Mesendoderm (in vitro differentiated cells): ENCODE measurements around the gene TMCO5A.
A peak's percentile ranks its signal among the peaks of the same experiment; 100 is the strongest.
"Not testable (repeated sequence)": the region's sequence is repeated elsewhere in the genome, so short reads cannot be mapped to it uniquely, and the experiment has no call there.

Experiments
- DNase-seq: peaks from one replicate; pipeline ENCODE4 v3.0.0; 2013
- H2AK5ac ChIP-seq: 2 replicates; pipeline ENCODE4 v1.6.1; 2013; ENCODE audit warnings: low read length, inconsistent platforms
- H2BK120ac ChIP-seq: 2 replicates; pipeline ENCODE4 v1.6.1; 2013; ENCODE audit warnings: low read depth, mild to moderate bottlenecking, low read length, moderate library complexity, mixed read lengths
- H2BK15ac ChIP-seq: replicated peaks from 2 replicates; pipeline ENCODE4 v1.6.1; 2013; ENCODE audit warnings: low read depth, mild to moderate bottlenecking, moderate library complexity
- H2BK5ac ChIP-seq: 2 replicates; pipeline ENCODE4 v1.6.1; 2013; ENCODE audit warnings: low read length, inconsistent platforms
- H3K18ac ChIP-seq: 2 replicates; pipeline ENCODE4 v1.6.1; 2013; ENCODE audit warnings: mild to moderate bottlenecking, low read length, mixed read lengths
- H3K23ac ChIP-seq: one replicate; pipeline ENCODE4 v1.6.1; 2013; ENCODE audit warnings: low read length
- H3K27ac ChIP-seq: 2 replicates; pipeline ENCODE4 v1.5.1; 2013; ENCODE audit warnings: low read depth, mild to moderate bottlenecking, inconsistent platforms, low read length, moderate library complexity
- H3K27me3 ChIP-seq: 2 replicates; pipeline ENCODE4 v1.6.1; 2013; ENCODE audit warnings: low read length, control low read depth, mild to moderate bottlenecking, inconsistent platforms; ENCODE audit not compliant: insufficient read depth, poor library complexity
- H3K36me3 ChIP-seq: 2 replicates; pipeline ENCODE4 v1.6.1; 2013; ENCODE audit warnings: low read length, inconsistent platforms; ENCODE audit not compliant: control insufficient read depth, insufficient read depth
- H3K4ac ChIP-seq: one replicate; pipeline ENCODE4 v1.6.1; 2013; ENCODE audit warnings: low read depth, mild to moderate bottlenecking, low read length, moderate library complexity
- H3K4me1 ChIP-seq: 2 replicates; pipeline ENCODE4 v1.6.1; 2013; ENCODE audit warnings: low read depth, low read length, inconsistent platforms; ENCODE audit not compliant: control insufficient read depth
- H3K4me2 ChIP-seq: 2 replicates; pipeline ENCODE4 v1.6.1; 2013; ENCODE audit warnings: low read length
- H3K4me3 ChIP-seq: 2 replicates; pipeline ENCODE4 v1.5.1; 2013; ENCODE audit warnings: mild to moderate bottlenecking, low read length
- H3K56ac ChIP-seq: one replicate; pipeline ENCODE4 v1.6.1; 2013; ENCODE audit warnings: low read length
- H3K79me1 ChIP-seq: 2 replicates; pipeline ENCODE4 v1.6.1; 2013; ENCODE audit warnings: low read length, inconsistent platforms
- H3K79me2 ChIP-seq: 2 replicates; pipeline ENCODE4 v1.6.1; 2013; ENCODE audit warnings: mild to moderate bottlenecking, low read length; ENCODE audit not compliant: control insufficient read depth, insufficient read depth
- H3K9ac ChIP-seq: 2 replicates; pipeline ENCODE4 v1.6.1; 2013; ENCODE audit warnings: low read length, inconsistent platforms
- H4K5ac ChIP-seq: one replicate; pipeline ENCODE4 v1.6.1; 2013; ENCODE audit warnings: low read length
- H4K8ac ChIP-seq: one replicate; pipeline ENCODE4 v1.6.1; 2013; ENCODE audit warnings: low read depth, mild to moderate bottlenecking, control low read depth, low read length, moderate library complexity
- WGBS: extraction: QIAGEN DNeasy Blood & Tissue Kit; methylation state at CpG from one replicate; pipeline ENCODE4 v1.1.7; 2013; ENCODE audit warnings: low lambda C conversion rate, missing lambda C conversion rate; ENCODE audit not compliant: insufficient coverage; ENCODE audit errors: extremely low coverage; 5-methylcytosine and 5-hydroxymethylcytosine counted together

Gene TMCO5A

GRCh38 chr15:37940876-37941275 is 6.4 kb downstream of the TMCO5A start:
- no peaks in the 10 kb centered on the region for H3K27me3 ChIP-seq
- H2BK120ac ChIP-seq: no peak overlapping the region
- H3K23ac ChIP-seq: no peak overlapping the region
- H2BK15ac ChIP-seq: no peak overlapping the region
- no peak overlapping the region for H2BK5ac ChIP-seq
- no peak overlapping the region for H3K9ac ChIP-seq
- peaks cover 2% of the 10 kb centered on the region for H3K4me1 ChIP-seq
- H3K27ac ChIP-seq: no peak overlapping the region
- H4K5ac ChIP-seq: no peak overlapping the region
- H4K8ac ChIP-seq: no peak overlapping the region
- H3K4me2 ChIP-seq: no peak overlapping the region
- peak; percentile 81 for DNase-seq
- no peaks in the 10 kb centered on the region for H3K36me3 ChIP-seq
- no peak overlapping the region for H3K4me3 ChIP-seq
- no peak overlapping the region for H3K18ac ChIP-seq
- H2AK5ac ChIP-seq: no peak overlapping the region
- no peaks in the 10 kb centered on the region for H3K79me2 ChIP-seq
- H3K56ac ChIP-seq: no peak overlapping the region
- H3K79me1 ChIP-seq: no peaks in the 10 kb centered on the region
- H3K4ac ChIP-seq: no peak overlapping the region
- WGBS: no CpG with 5 or more reads among the region's 3 CpGs

- H3K4me2 ChIP-seq: no peak overlapping the region
- no peak overlapping the region for H4K8ac ChIP-seq
- no peaks in the 10 kb centered on the region for H3K79me1 ChIP-seq
- no peak overlapping the region for H2AK5ac ChIP-seq
- H3K4ac ChIP-seq: no peak overlapping the region
- no peak overlapping the region for H3K27ac ChIP-seq
- H3K9ac ChIP-seq: no peak overlapping the region
- no peak overlapping the region for H2BK15ac ChIP-seq
- H3K56ac ChIP-seq: no peak overlapping the region
- H3K79me2 ChIP-seq: no peaks in the 10 kb centered on the region
- H3K27me3 ChIP-seq: no peaks in the 10 kb centered on the region
- no peak overlapping the region for H2BK5ac ChIP-seq
- no peak for DNase-seq
- no peak overlapping the region for H3K4me3 ChIP-seq
- H3K4me1 ChIP-seq: peaks cover 2% of the 10 kb centered on the region
- H4K5ac ChIP-seq: no peak overlapping the region
- no peak overlapping the region for H2BK120ac ChIP-seq
- H3K18ac ChIP-seq: no peak overlapping the region
- H3K23ac ChIP-seq: no peak overlapping the region
- no peaks in the 10 kb centered on the region for H3K36me3 ChIP-seq
Measured at GRCh38 chr15:37941779-37942178, 7.3 kb downstream of the TMCO5A start.

- Histone ChIP-seq H3K4me1 (no peaks in the 10 kb centered on the region), H3K79me2 (no peaks in the 10 kb centered on the region), H3K36me3 (no peaks in the 10 kb centered on the region), H4K5ac (no peak overlapping the region), H2BK15ac (no peak overlapping the region), H3K27ac (no peak overlapping the region), H4K8ac (no peak overlapping the region), H2BK120ac (no peak overlapping the region), H3K27me3 (no peaks in the 10 kb centered on the region), H3K18ac (no peak overlapping the region), H3K4me3 (no peak overlapping the region), H2AK5ac (no peak overlapping the region), H3K4ac (no peak overlapping the region), H3K79me1 (no peaks in the 10 kb centered on the region), H3K56ac (no peak overlapping the region), H2BK5ac (no peak overlapping the region), H3K23ac (no peak overlapping the region), H3K4me2 (no peak overlapping the region), H3K9ac (no peak overlapping the region)
- no CpG with 5 or more reads among the region's 4 CpGs for WGBS
- DNase-seq: no peak
Measured at GRCh38 chr15:37951999-37952398, 17.6 kb downstream of the TMCO5A start.

GRCh38 chr15:37960742-37961141 is 26.3 kb downstream of the TMCO5A start:
- H3K79me2 ChIP-seq, H3K4ac ChIP-seq, H2AK5ac ChIP-seq, H3K79me1 ChIP-seq, H2BK120ac ChIP-seq, DNase-seq, H4K8ac ChIP-seq, H2BK5ac ChIP-seq, H3K18ac ChIP-seq, H3K27me3 ChIP-seq, H3K4me3 ChIP-seq, H3K27ac ChIP-seq, H2BK15ac ChIP-seq, H3K9ac ChIP-seq, H3K4me1 ChIP-seq, H4K5ac ChIP-seq, H3K36me3 ChIP-seq, H3K56ac ChIP-seq, H3K4me2 ChIP-seq, H3K23ac ChIP-seq: not testable (repeated sequence)
- WGBS: no CpG with 5 or more reads among the region's 1 CpG

GRCh38 chr15:37967788-37968187 is 33.3 kb downstream of the TMCO5A start:
- H3K27ac ChIP-seq: no peak overlapping the region
- H2AK5ac ChIP-seq: no peak overlapping the region
- no CpG with 5 or more reads among the region's 1 CpG for WGBS
- no peak overlapping the region for H3K4ac ChIP-seq
- no peak overlapping the region for H3K18ac ChIP-seq
- H2BK5ac ChIP-seq: no peak overlapping the region
- no peak overlapping the region for H2BK120ac ChIP-seq
- no peaks in the 10 kb centered on the region for H3K79me1 ChIP-seq
- H2BK15ac ChIP-seq: no peak overlapping the region
- H3K27me3 ChIP-seq: no peaks in the 10 kb centered on the region
- no peaks in the 10 kb centered on the region for H3K4me1 ChIP-seq
- H3K23ac ChIP-seq: no peak overlapping the region
- H3K56ac ChIP-seq: no peak overlapping the region
- H3K79me2 ChIP-seq: no peaks in the 10 kb centered on the region
- no peak overlapping the region for H4K8ac ChIP-seq
- H3K9ac ChIP-seq: no peak overlapping the region
- no peak overlapping the region for H3K4me2 ChIP-seq
- no peaks in the 10 kb centered on the region for H3K36me3 ChIP-seq
- H3K4me3 ChIP-seq: no peak overlapping the region
- no peak for DNase-seq
- no peak overlapping the region for H4K5ac ChIP-seq

- H4K8ac ChIP-seq: no peak overlapping the region
- H2BK120ac ChIP-seq: no peak overlapping the region
- no peak overlapping the region for H3K4me2 ChIP-seq
- no peaks in the 10 kb centered on the region for H3K79me2 ChIP-seq
- no peaks in the 10 kb centered on the region for H3K79me1 ChIP-seq
- DNase-seq: no peak
- no peak overlapping the region for H3K9ac ChIP-seq
- no peak overlapping the region for H2BK5ac ChIP-seq
- no peaks in the 10 kb centered on the region for H3K36me3 ChIP-seq
- no peaks in the 10 kb centered on the region for H3K27me3 ChIP-seq
- no peak overlapping the region for H2BK15ac ChIP-seq
- no peak overlapping the region for H3K18ac ChIP-seq
- no peak overlapping the region for H3K27ac ChIP-seq
- H3K4ac ChIP-seq: no peak overlapping the region
- H3K4me1 ChIP-seq: no peaks in the 10 kb centered on the region
- no peak overlapping the region for H2AK5ac ChIP-seq
- H3K4me3 ChIP-seq: no peak overlapping the region
- H3K56ac ChIP-seq: no peak overlapping the region
- WGBS: no CpG with 5 or more reads among the region's 2 CpGs
- H3K23ac ChIP-seq: no peak overlapping the region
- no peak overlapping the region for H4K5ac ChIP-seq
Measured at GRCh38 chr15:37973856-37974255, 39.4 kb downstream of the TMCO5A start.
